ENCODE data around the gene NMRK1.

NMRK1 gene

GRCh38 chr9:75104607-75105006 is 16.7 kb upstream of the NMRK1 start:
- no peak for TF ChIP-seq CTCF (conservative IDR thresholded peaks at IDR 0.05; ENCODE audit: low read length)
- no peak overlapping the region for H3K4me3 ChIP-seq (ENCODE audit: low read length)
- no peak for DNase-seq (ENCODE audit: low read depth)

GRCh38 chr9:75102177-75102790 is 14.3 kb upstream of the NMRK1 start:
- H3K4me3 ChIP-seq (ENCODE audit: low read length) = no peak overlapping the region
- no peak for DNase-seq (ENCODE audit: low read depth)
- no peak for TF ChIP-seq CTCF (conservative IDR thresholded peaks at IDR 0.05; ENCODE audit: low read length)

GRCh38 chr9:75101004-75101588 is 13.1 kb upstream of the NMRK1 start:
- no peak overlapping the region for H3K4me3 ChIP-seq (ENCODE audit: low read length)
- no peak for TF ChIP-seq CTCF (conservative IDR thresholded peaks at IDR 0.05; ENCODE audit: low read length)
- DNase-seq (ENCODE audit: low read depth) = no peak

- TF ChIP-seq CTCF (conservative IDR thresholded peaks at IDR 0.05; ENCODE audit: low read length) = no peak
- no peak for DNase-seq (ENCODE audit: low read depth)
Observed at GRCh38 chr9:75096796-75097195, 8.8 kb upstream of the NMRK1 start.

GRCh38 chr9:75092766-75093165 is 4.8 kb upstream of the NMRK1 start:
- DNase-seq (ENCODE audit: low read depth) = no peak
- no peak for TF ChIP-seq CTCF (conservative IDR thresholded peaks at IDR 0.05; ENCODE audit: low read length)
- no peak overlapping the region for H3K4me3 ChIP-seq (ENCODE audit: low read length)

More at GRCh38 chr9:75096796-75097195, 8.8 kb upstream of the NMRK1 start:
- no peak overlapping the region for H3K4me3 ChIP-seq (ENCODE audit: low read length)

GRCh38 chr9:75090579-75090978 is 2.6 kb upstream of the NMRK1 start:
- no peak for TF ChIP-seq CTCF (conservative IDR thresholded peaks at IDR 0.05; ENCODE audit: low read length)
- H3K4me3 ChIP-seq (ENCODE audit: low read length) = no peak overlapping the region
- no peak for DNase-seq (ENCODE audit: low read depth)

- no peak for DNase-seq (ENCODE audit: low read depth)
- peak overlapping the region; percentile 89 for H3K4me3 ChIP-seq (ENCODE audit: low read length)
- TF ChIP-seq CTCF (conservative IDR thresholded peaks at IDR 0.05; ENCODE audit: low read length) = no peak
Observed at GRCh38 chr9:75089373-75089766, 1.4 kb upstream of the NMRK1 start.

All from AG10803 (cell line).